ENCODE measurements around the gene CCNJL. TPM values are rescaled to one million over a fixed set of nuclear protein-coding genes. Genes with fewer than 3 reads are reported as not detected.

Gene CCNJL
- total RNA-seq, 1 experiment from 2014 or later, result 17.4 TPM

DNA sequence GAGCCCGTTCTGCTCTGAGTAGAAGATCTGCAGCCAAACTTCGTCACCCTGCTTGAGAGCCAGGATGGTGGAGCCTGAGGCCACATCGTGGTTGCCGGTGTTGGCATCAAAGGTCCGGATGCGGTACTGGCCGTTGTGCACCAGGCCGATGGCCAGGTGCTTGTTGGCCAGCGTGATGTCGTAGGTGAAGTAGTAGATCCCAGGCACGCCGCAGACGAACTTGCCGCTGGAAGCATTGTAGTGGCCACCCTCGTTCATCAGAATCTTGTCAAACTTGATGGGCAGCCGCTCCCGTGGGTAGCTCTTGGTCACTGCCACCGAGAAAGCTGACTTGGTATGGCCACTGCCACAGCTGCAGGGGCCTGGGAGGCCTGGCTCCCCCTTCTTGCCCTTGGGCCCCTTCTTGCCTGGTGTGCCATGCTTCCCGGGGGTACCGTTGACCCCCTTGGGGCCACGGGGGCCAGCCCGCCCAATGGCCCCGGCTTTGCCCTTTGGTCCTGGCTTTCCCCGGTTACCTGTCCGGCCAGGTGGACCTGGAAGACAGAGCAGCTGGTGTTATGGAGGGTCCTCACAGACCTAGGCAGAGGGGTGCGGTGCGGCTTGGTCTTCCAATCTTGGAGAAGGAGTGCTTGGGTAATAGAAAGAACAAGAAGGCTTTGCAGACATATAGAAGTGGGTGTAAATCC, 37.0 kb upstream of the CCNJL start:
- Mint-ChIP-seq H3K4me3 (ENCODE audit: low read depth, unreplicated experiment) (no peak overlapping the region), H3K27ac (ENCODE audit: unreplicated experiment) (no peak overlapping the region), H3K4me1 (ENCODE audit: low read depth, unreplicated experiment) (no peaks in the 10 kb centered on the region), H3K9me3 (ENCODE audit: low read depth, unreplicated experiment) (no peaks in the 10 kb centered on the region), H3K36me3 (ENCODE audit: insufficient read depth, unreplicated experiment) (no peaks in the 10 kb centered on the region), H3K27me3 (ENCODE audit: unreplicated experiment) (no peaks in the 10 kb centered on the region)
- intact Hi-C loops (cut with micrococcal nuclease; ENCODE audit: unreplicated experiment), result no loop called here
- BruUV-seq (replicated peaks), result no TSS peak
- TF ChIP-seq, protein P1, sequence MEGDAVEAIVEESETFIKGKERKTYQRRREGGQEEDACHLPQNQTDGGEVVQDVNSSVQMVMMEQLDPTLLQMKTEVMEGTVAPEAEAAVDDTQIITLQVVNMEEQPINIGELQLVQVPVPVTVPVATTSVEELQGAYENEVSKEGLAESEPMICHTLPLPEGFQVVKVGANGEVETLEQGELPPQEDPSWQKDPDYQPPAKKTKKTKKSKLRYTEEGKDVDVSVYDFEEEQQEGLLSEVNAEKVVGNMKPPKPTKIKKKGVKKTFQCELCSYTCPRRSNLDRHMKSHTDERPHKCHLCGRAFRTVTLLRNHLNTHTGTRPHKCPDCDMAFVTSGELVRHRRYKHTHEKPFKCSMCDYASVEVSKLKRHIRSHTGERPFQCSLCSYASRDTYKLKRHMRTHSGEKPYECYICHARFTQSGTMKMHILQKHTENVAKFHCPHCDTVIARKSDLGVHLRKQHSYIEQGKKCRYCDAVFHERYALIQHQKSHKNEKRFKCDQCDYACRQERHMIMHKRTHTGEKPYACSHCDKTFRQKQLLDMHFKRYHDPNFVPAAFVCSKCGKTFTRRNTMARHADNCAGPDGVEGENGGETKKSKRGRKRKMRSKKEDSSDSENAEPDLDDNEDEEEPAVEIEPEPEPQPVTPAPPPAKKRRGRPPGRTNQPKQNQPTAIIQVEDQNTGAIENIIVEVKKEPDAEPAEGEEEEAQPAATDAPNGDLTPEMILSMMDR (IDR thresholded peaks at IDR 0.05; ENCODE audit: unreplicated experiment), result no peak
- DNase-seq, result no peak
- CTCF ChIA-PET, result interaction anchor here (1.1 kb wide), 1 partner anchor 8 kb away, joined by 3 read pairs; no protein-coding TSS in a partner anchor

GRCh38 chr5:160348080-160348479, 35.7 kb upstream of the CCNJL start:
- H3K27me3 Mint-ChIP-seq (ENCODE audit: unreplicated experiment), result no peaks in the 10 kb centered on the region
- intact Hi-C loops (cut with micrococcal nuclease; ENCODE audit: unreplicated experiment), result no loop called here

DNA sequence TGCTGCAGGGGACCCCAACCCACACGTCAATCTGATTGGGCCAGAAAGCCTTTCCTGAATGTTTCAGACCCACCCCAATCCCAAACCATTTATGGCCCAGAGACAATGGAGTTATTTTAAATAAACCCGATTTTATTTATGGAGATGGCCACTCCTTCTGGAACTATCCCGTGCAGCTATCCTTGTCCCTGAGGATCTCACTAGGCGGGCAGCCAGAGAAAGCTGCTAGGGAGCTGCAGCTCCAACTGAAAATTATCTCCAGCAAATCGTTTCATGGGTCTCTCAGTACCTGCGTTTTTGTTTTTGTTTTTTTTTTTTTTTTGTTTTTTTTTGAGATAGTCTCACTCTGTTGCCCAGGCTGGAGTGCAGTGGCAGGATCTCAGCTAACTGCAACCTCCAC, 35.1 kb upstream of the CCNJL start:
- Mint-ChIP-seq H3K9me3 (ENCODE audit: low read depth, unreplicated experiment) (no peaks in the 10 kb centered on the region), H3K36me3 (ENCODE audit: insufficient read depth, unreplicated experiment) (no peaks in the 10 kb centered on the region), H3K4me1 (ENCODE audit: low read depth, unreplicated experiment) (no peaks in the 10 kb centered on the region), H3K27me3 (ENCODE audit: unreplicated experiment) (no peaks in the 10 kb centered on the region), H3K27ac (ENCODE audit: unreplicated experiment) (no peak overlapping the region), H3K4me3 (ENCODE audit: low read depth, unreplicated experiment) (no peak overlapping the region)
- CTCF ChIA-PET, result no interaction called here
- TF ChIP-seq, protein P1 (IDR thresholded peaks at IDR 0.05; ENCODE audit: unreplicated experiment), result no peak
- intact Hi-C loops (cut with micrococcal nuclease; ENCODE audit: unreplicated experiment), result no loop called here
- DNase-seq, result no peak
- BruUV-seq (replicated peaks), result no TSS peak

More at GRCh38 chr5:160348080-160348479, 35.7 kb upstream of the CCNJL start:
- TF ChIP-seq, protein P1 (IDR thresholded peaks at IDR 0.05; ENCODE audit: unreplicated experiment), result no peak
- no peaks in the 10 kb centered on the region for H3K9me3 Mint-ChIP-seq (ENCODE audit: low read depth, unreplicated experiment)
- CTCF ChIA-PET, result interaction anchor here (1.1 kb wide), 1 partner anchor 10 kb away, joined by 3 read pairs; no protein-coding TSS in a partner anchor
- H3K27ac Mint-ChIP-seq (ENCODE audit: unreplicated experiment), result no peak overlapping the region
- no peaks in the 10 kb centered on the region for H3K4me1 Mint-ChIP-seq (ENCODE audit: low read depth, unreplicated experiment)
- no peak for DNase-seq
- BruUV-seq (replicated peaks), result no TSS peak
- no peak overlapping the region for H3K4me3 Mint-ChIP-seq (ENCODE audit: low read depth, unreplicated experiment)
- H3K36me3 Mint-ChIP-seq (ENCODE audit: insufficient read depth, unreplicated experiment), result no peaks in the 10 kb centered on the region

- H3K27ac Mint-ChIP-seq (ENCODE audit: unreplicated experiment), result no peak overlapping the region
- CTCF ChIA-PET, result no interaction called here
- no peaks in the 10 kb centered on the region for H3K9me3 Mint-ChIP-seq (ENCODE audit: low read depth, unreplicated experiment)
- H3K36me3 Mint-ChIP-seq (ENCODE audit: insufficient read depth, unreplicated experiment), result no peaks in the 10 kb centered on the region
- H3K4me3 Mint-ChIP-seq (ENCODE audit: low read depth, unreplicated experiment), result no peak overlapping the region
- H3K4me1 Mint-ChIP-seq (ENCODE audit: low read depth, unreplicated experiment), result no peaks in the 10 kb centered on the region
- no TSS peak for BruUV-seq (replicated peaks)
- H3K27me3 Mint-ChIP-seq (ENCODE audit: unreplicated experiment), result no peaks in the 10 kb centered on the region
- no peak for DNase-seq
- TF ChIP-seq, protein P1 (IDR thresholded peaks at IDR 0.05; ENCODE audit: unreplicated experiment), result no peak
- intact Hi-C loops (cut with micrococcal nuclease; ENCODE audit: unreplicated experiment), result loop anchor here (5.0 kb wide), 1 partner anchor 80 kb away; no protein-coding TSS in a partner anchor
Observed at GRCh38 chr5:160342413-160342941, 30.1 kb upstream of the CCNJL start.

All from Calu3 (cell line).